Measurements from ENCODE around the gene OR6T1. TPM values are rescaled to one million over a fixed set of nuclear protein-coding genes. Genes with fewer than 3 reads are reported as not detected.

OR6T1 gene
- total RNA-seq, 1 donor from 2014 or later, result not detected

DNA sequence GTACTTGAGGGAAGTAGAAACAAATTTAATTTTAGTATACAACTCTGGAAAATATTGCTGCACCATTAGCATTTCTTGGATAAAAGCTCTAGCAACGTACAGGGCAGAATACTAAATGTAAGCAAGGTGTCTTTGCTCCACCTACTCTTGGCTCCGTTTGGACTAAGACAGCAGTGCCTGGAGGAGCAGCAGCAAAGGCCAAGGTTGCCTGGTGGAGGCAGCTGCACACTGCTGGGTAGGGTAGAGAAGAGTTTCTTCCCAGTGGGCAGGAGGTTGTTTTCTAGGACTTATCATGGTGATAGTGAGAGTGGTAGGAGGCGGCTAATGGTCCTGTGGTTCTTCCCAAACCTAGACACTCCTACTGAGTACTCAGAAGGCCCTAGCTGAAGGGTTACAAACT lies 43.8 kb downstream of the OR6T1 start:
- TF ChIP-seq, protein P1, sequence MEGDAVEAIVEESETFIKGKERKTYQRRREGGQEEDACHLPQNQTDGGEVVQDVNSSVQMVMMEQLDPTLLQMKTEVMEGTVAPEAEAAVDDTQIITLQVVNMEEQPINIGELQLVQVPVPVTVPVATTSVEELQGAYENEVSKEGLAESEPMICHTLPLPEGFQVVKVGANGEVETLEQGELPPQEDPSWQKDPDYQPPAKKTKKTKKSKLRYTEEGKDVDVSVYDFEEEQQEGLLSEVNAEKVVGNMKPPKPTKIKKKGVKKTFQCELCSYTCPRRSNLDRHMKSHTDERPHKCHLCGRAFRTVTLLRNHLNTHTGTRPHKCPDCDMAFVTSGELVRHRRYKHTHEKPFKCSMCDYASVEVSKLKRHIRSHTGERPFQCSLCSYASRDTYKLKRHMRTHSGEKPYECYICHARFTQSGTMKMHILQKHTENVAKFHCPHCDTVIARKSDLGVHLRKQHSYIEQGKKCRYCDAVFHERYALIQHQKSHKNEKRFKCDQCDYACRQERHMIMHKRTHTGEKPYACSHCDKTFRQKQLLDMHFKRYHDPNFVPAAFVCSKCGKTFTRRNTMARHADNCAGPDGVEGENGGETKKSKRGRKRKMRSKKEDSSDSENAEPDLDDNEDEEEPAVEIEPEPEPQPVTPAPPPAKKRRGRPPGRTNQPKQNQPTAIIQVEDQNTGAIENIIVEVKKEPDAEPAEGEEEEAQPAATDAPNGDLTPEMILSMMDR (IDR thresholded peaks at IDR 0.05; ENCODE audit: unreplicated experiment), result no peak
- no peak overlapping the region for H3K27ac Mint-ChIP-seq
- H3K27me3 Mint-ChIP-seq, result no peaks in the 10 kb centered on the region
- H3K4me1 Mint-ChIP-seq (ENCODE audit: low read depth), result peaks cover 2% of the 10 kb centered on the region
- DNase-seq (ENCODE audit: low spot score, unreplicated experiment), result no peak
- H3K9me3 Mint-ChIP-seq (ENCODE audit: low read depth), result peaks cover 5% of the 10 kb centered on the region
- no peak overlapping the region for H3K4me3 Mint-ChIP-seq (ENCODE audit: low read depth)
- no peaks in the 10 kb centered on the region for H3K36me3 Mint-ChIP-seq (ENCODE audit: insufficient read depth)

Other genes with a start within 250 kb of the OR6T1 start
- 29.6 and 30.1 TPM in 2 replicates for gene ZNF202, start 202.2 kb downstream of the OR6T1 start, total RNA-seq
- gene OR6X1, start 189.3 kb downstream of the OR6T1 start, total RNA-seq, result not detected in 2 replicates
- gene OR6M1, start 137.5 kb downstream of the OR6T1 start, total RNA-seq, result not detected in 2 replicates
- not detected in 2 replicates for gene TMEM225, start 58.2 kb downstream of the OR6T1 start, total RNA-seq
- 0.24 and 0.58 TPM in 2 replicates for gene OR8D4, start 41.7 kb downstream of the OR6T1 start, total RNA-seq
- gene OR4D5, start 4.2 kb downstream of the OR6T1 start, total RNA-seq, result 0.53 TPM in 1 of 2 replicates, not detected in the other
- not detected in 2 replicates for gene OR10S1, start 33.9 kb upstream of the OR6T1 start, total RNA-seq
- not detected in 2 replicates for gene OR10G6, start 51.3 kb upstream of the OR6T1 start, total RNA-seq
- gene OR10G4, start 69.2 kb upstream of the OR6T1 start, total RNA-seq, result 0.13 TPM in 1 of 2 replicates, not detected in the other
- gene OR10G9, start 79.2 kb upstream of the OR6T1 start, total RNA-seq, result not detected in 2 replicates
- not detected in 2 replicates for gene OR10G8, start 83.0 kb upstream of the OR6T1 start, total RNA-seq
- not detected in 2 replicates for gene OR10G7, start 97.5 kb upstream of the OR6T1 start, total RNA-seq
- 20.9 and 22.6 TPM in 2 replicates for gene VWA5A, start 171.6 kb upstream of the OR6T1 start, total RNA-seq
- gene OR10D3, start 239.5 kb upstream of the OR6T1 start, total RNA-seq, result not detected in 2 replicates

Measured in progenitor cell of endocrine pancreas (in vitro differentiated cells).